Neural cell (in vitro differentiated cells): ENCODE measurements around the gene RFC3.

Experiments
- EP300 ChIP-seq: fragments of 450-650 bp; conservative IDR thresholded peaks from 2 replicates; pipeline ENCODE4 v1.6.1; 2014; ENCODE audit warnings: antibody characterized with exemption, mild to moderate bottlenecking, moderate library complexity; ENCODE audit not compliant: poor library complexity, severe bottlenecking
- POLR2AphosphoS5 ChIP-seq: IDR thresholded peaks from 2 replicates; pipeline ENCODE4 v1.6.1; 2012
- TAF1 ChIP-seq: IDR thresholded peaks from 2 replicates; pipeline ENCODE4 v1.6.1; 2012; ENCODE audit warnings: low read depth
- TF ChIP-seq, protein P1 (sequence below): fragments of 450-650 bp; IDR thresholded peaks from 2 replicates; pipeline ENCODE4 v1.5.1; 2014; ENCODE audit warnings: antibody characterized with exemption, mild to moderate bottlenecking, moderate library complexity; ENCODE audit not compliant: poor library complexity, severe bottlenecking

- TF ChIP-seq, protein P1, sequence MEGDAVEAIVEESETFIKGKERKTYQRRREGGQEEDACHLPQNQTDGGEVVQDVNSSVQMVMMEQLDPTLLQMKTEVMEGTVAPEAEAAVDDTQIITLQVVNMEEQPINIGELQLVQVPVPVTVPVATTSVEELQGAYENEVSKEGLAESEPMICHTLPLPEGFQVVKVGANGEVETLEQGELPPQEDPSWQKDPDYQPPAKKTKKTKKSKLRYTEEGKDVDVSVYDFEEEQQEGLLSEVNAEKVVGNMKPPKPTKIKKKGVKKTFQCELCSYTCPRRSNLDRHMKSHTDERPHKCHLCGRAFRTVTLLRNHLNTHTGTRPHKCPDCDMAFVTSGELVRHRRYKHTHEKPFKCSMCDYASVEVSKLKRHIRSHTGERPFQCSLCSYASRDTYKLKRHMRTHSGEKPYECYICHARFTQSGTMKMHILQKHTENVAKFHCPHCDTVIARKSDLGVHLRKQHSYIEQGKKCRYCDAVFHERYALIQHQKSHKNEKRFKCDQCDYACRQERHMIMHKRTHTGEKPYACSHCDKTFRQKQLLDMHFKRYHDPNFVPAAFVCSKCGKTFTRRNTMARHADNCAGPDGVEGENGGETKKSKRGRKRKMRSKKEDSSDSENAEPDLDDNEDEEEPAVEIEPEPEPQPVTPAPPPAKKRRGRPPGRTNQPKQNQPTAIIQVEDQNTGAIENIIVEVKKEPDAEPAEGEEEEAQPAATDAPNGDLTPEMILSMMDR, result no peak
- TF ChIP-seq EP300 (no peak), TAF1 (no peak), POLR2AphosphoS5 (no peak)
These were observed 46.7 kb upstream of the RFC3 start for GRCh38 chr13:33771296-33771695.
